ENCODE measurements around the gene WNT5A.

DNA sequence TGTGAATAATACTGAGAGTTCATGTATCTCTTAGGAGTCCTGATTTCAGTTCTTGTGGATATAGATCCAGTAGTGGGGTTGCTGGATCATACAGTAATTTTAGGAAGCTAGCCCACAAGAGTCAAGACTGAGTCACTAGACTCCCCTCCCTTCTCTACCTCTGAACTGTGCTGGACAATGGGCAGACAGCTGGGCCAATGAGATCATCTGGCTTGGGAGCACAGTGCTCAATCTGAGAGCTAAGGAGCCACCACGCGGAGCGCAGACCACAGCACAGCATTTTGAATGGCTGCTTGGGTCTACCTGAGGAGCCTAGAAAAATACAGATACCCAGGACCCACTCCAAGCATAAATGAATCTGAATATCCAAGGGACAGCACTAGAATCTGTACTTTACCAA is 32.5 kb downstream of the WNT5A start:
- TF ChIP-seq, protein P1, sequence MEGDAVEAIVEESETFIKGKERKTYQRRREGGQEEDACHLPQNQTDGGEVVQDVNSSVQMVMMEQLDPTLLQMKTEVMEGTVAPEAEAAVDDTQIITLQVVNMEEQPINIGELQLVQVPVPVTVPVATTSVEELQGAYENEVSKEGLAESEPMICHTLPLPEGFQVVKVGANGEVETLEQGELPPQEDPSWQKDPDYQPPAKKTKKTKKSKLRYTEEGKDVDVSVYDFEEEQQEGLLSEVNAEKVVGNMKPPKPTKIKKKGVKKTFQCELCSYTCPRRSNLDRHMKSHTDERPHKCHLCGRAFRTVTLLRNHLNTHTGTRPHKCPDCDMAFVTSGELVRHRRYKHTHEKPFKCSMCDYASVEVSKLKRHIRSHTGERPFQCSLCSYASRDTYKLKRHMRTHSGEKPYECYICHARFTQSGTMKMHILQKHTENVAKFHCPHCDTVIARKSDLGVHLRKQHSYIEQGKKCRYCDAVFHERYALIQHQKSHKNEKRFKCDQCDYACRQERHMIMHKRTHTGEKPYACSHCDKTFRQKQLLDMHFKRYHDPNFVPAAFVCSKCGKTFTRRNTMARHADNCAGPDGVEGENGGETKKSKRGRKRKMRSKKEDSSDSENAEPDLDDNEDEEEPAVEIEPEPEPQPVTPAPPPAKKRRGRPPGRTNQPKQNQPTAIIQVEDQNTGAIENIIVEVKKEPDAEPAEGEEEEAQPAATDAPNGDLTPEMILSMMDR (IDR thresholded peaks at IDR 0.05) = no peak
- no peak for TF ChIP-seq POLR2A (IDR thresholded peaks at IDR 0.05)

Data from lower leg skin (tissue), 3 donors.